Testis (tissue), 3 donors: ENCODE data around the gene SIX5. TPM values are rescaled to one million over a fixed set of nuclear protein-coding genes. Genes with fewer than 3 reads are reported as not detected.

ENCODE experiments used
- DNase-seq: peaks from one replicate; pipeline ENCODE4 v3.0.0-alpha.2; 2019
- H3K27ac ChIP-seq, 2 donors: fragments of 200-600 bp; sonication (generic); one replicate each; pipeline ENCODE4 v1.5.1; 2019
- H3K27me3 ChIP-seq: fragments of 200-600 bp; sonication (generic); one replicate; pipeline ENCODE4 v1.5.1; 2019
- H3K36me3 ChIP-seq: fragments of 200-600 bp; sonication (generic); one replicate; pipeline ENCODE4 v1.5.1; 2017; ENCODE audit warnings: low read depth; ENCODE audit errors: missing control alignments
- H3K4me1 ChIP-seq: fragments of 200-600 bp; sonication (generic); one replicate; pipeline ENCODE4 v1.5.1; 2019
- H3K4me3 ChIP-seq, 2 donors: fragments of 200-600 bp; sonication (generic); one replicate each; pipeline ENCODE4 v1.5.1; 2017 to 2019
- H3K9me3 ChIP-seq: fragments of 200-600 bp; sonication (generic); one replicate; pipeline ENCODE4 v1.5.1; 2017
- POLR2A ChIP-seq: fragments of 450-650 bp; IDR thresholded peaks from one replicate; pipeline ENCODE4 v1.6.1; 2017; ENCODE audit warnings: antibody characterized with exemption, mild to moderate bottlenecking, moderate library complexity
- WGBS, 2 donors: methylation state at CpG; one replicate each; pipeline ENCODE4 v1.1.5; 2018; 5-methylcytosine and 5-hydroxymethylcytosine counted together
- intact Hi-C: fragments of 100-400 bp; cut with DNase I; formaldehyde crosslinking; loops from one replicate; pipeline ENCODE4 v1.15.1; 2023; ENCODE audit warnings: low total_unique reads
- polyA plus RNA-seq: library from polyadenylated mRNA; stranded (reverse); fragments of 350-450 nt; fragmentation: Illumina TruSeq; extraction: RNeasy Lipid Tissue Mini Kit (QIAGEN cat#74804); gene quantifications from one replicate; pipeline ENCODE4 v1.2.3, GENCODE V29; 2014; ENCODE audit warnings: low read depth, low replicate concordance; ENCODE audit not compliant: insufficient read depth
- total RNA-seq, 2 donors: library from RNA; depleted of rRNA; stranded (reverse); fragments of >200 nt; gene quantifications; one replicate each; pipeline ENCODE4 v1.2.3, GENCODE V29; 2016
- TF ChIP-seq, protein P1 (sequence below), 3 experiments: fragments of 450-650 bp in 2 of 3; fragments of 200-600 bp in 1 of 3; sonication (generic) in 1 of 3; IDR thresholded peaks; one replicate each; pipeline ENCODE4 v1.5.1; 2016 to 2019; ENCODE audit warnings: antibody characterized with exemption in 3 of 3, mild to moderate bottlenecking in 2 of 3, moderate library complexity in 1 of 3

Gene SIX5
- total and polyA plus RNA-seq, 3 donors from 2014 or later, result 12.9 to 19.4 (median 16.1) TPM

DNA sequence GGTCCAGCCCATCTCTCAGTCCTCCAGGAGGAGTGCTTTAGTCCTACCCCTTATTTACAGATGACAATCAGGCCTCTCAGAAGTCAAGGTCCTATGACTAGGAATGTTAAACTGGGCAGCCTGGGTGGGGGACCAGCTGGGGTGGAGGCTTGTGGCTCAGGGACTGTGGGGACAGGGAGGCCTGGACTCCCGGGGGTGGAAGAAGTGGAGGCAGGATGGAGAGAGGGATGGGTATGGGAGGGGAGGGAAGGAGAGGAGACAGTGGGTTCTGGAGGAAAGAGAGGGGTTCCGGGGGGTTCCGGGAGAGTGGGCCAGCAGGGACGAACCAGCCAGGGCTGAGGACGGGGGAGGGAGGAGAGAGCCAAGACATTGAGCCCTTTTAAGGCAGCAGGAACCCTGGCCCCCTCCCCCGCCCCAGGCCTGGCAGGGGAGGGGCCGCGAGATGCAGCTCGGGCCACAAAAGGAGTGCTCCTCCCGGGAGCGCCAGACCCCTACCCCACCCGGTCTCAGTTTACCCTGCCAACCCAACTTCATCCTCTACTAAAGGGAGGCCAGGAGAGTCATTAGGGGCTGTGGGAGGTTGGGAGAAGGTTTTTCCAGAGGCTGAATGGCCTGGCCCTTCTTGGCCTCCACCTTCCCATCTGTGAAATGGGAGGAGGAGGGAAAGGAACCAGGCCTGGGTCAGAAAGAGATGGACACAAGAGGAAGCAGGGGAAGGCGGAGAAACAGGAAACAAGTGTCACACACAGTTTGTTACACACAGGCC is 11.6 kb upstream of the SIX5 start:
- Histone ChIP-seq H3K4me1 (peaks cover 29% of the 10 kb centered on the region), H3K4me3 (peak overlapping the region in 1 of 2 donors; percentile 60)
- WGBS, 2 donors, result 34 to 67% methylated on average over 7 to 13 of the region's 13 CpGs

DNA sequence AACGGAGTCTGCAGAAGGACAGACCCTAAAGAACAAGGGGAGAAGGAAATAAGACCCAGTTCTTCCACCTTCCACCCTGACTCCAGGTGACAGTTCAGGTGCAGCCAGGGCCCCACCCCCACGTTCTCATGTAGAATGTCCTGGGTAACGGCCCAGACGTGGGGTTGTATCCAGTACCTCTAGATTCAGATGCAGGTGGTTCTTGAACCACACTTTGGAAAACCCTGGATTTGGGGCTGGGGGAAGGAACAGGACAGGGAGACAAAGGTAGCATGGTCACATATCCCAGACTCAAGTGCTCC is 11.0 kb upstream of the SIX5 start:
- intact Hi-C loops, result no loop called here
- WGBS, 2 donors, result 48 to 63% methylated on average over 4 of the region's 4 CpGs
- H3K27ac ChIP-seq, result peak overlapping the region in 1 of 2 donors; percentile 89

More for the DNA sequence above, 11.6 kb upstream of the SIX5 start:
- no peak for TF ChIP-seq POLR2A
- TF ChIP-seq, protein P1, sequence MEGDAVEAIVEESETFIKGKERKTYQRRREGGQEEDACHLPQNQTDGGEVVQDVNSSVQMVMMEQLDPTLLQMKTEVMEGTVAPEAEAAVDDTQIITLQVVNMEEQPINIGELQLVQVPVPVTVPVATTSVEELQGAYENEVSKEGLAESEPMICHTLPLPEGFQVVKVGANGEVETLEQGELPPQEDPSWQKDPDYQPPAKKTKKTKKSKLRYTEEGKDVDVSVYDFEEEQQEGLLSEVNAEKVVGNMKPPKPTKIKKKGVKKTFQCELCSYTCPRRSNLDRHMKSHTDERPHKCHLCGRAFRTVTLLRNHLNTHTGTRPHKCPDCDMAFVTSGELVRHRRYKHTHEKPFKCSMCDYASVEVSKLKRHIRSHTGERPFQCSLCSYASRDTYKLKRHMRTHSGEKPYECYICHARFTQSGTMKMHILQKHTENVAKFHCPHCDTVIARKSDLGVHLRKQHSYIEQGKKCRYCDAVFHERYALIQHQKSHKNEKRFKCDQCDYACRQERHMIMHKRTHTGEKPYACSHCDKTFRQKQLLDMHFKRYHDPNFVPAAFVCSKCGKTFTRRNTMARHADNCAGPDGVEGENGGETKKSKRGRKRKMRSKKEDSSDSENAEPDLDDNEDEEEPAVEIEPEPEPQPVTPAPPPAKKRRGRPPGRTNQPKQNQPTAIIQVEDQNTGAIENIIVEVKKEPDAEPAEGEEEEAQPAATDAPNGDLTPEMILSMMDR (IDR thresholded peaks at IDR 0.05), result no peak
- no peak for DNase-seq
- Histone ChIP-seq H3K27ac (peak overlapping the region in 1 of 2 donors; percentile 89), H3K36me3 (no peaks in the 10 kb centered on the region), H3K9me3 (no peaks in the 10 kb centered on the region), H3K27me3 (no peaks in the 10 kb centered on the region)
- intact Hi-C loops, result no loop called here

DNA sequence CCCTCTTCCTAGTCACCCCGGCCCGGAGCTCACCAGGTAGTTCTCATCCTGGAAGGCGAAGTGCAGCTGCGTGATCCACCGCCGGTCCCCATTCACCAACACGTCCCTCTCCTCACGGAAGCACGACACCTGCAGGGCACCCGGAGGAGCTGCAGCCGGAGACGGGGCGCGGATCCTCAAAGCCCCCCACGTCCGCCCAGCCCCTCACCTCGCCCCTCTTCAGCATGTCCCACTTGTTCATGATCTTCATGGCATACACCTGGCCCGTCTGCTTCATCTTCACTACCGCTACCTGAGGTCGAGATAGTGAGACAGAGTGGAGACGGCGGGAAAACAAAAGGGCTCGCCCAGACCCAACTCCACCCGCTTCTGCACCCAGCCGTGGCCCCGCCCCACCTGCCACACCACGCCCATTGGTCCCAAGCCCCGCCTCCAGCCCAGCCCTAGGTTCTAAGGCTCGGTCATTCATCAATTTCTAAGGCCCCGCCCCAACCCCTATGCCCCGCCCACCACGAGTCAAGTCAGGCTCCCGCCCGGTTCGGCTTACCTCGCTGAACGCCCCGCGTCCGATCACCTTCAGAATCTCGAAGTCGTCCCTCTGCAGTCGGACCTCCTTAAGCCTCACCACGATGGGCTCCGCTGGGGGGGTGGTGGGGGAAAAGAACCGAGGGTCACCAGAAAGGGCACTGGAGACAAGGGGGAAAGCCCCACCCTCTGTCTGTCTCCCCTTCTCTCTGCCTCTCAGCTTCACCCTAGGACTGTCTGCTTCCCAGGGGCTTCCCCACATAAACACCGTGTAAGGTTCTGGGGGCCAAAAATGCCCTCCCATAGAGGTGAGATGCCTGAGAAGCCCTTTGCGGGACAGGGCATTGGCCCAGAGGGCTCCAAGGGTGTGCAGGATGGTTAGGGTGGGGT is 10.4 kb upstream of the SIX5 start:
- Histone ChIP-seq H3K27ac (peak overlapping the region in 1 of 2 donors; percentile 89), H3K4me3 (no peak overlapping the region), H3K36me3 (no peaks in the 10 kb centered on the region), H3K27me3 (no peaks in the 10 kb centered on the region), H3K4me1 (peaks cover 29% of the 10 kb centered on the region), H3K9me3 (no peaks in the 10 kb centered on the region)
- intact Hi-C loops, result loop anchor here (10.0 kb wide), 1 partner anchor 105 kb away; the partner anchor contains the start of gene IRF2BP1
- DNase-seq, result peak; percentile 88
- TF ChIP-seq, protein P1 (IDR thresholded peaks at IDR 0.05), result peak in 2 of 3 experiments; percentile 13 to 24
- TF ChIP-seq POLR2A, result no peak
- 40 to 42% methylated on average over 22 to 48 of the region's 48 CpGs for WGBS, 2 donors

More for the DNA sequence above, 11.0 kb upstream of the SIX5 start:
- no peaks in the 10 kb centered on the region for H3K36me3 ChIP-seq
- DNase-seq, result no peak
- no peak overlapping the region for H3K4me3 ChIP-seq
- H3K4me1 ChIP-seq, result peaks cover 29% of the 10 kb centered on the region
- no peaks in the 10 kb centered on the region for H3K9me3 ChIP-seq
- no peaks in the 10 kb centered on the region for H3K27me3 ChIP-seq
- no peak for TF ChIP-seq POLR2A
- TF ChIP-seq, protein P1 (IDR thresholded peaks at IDR 0.05), result no peak

DNA sequence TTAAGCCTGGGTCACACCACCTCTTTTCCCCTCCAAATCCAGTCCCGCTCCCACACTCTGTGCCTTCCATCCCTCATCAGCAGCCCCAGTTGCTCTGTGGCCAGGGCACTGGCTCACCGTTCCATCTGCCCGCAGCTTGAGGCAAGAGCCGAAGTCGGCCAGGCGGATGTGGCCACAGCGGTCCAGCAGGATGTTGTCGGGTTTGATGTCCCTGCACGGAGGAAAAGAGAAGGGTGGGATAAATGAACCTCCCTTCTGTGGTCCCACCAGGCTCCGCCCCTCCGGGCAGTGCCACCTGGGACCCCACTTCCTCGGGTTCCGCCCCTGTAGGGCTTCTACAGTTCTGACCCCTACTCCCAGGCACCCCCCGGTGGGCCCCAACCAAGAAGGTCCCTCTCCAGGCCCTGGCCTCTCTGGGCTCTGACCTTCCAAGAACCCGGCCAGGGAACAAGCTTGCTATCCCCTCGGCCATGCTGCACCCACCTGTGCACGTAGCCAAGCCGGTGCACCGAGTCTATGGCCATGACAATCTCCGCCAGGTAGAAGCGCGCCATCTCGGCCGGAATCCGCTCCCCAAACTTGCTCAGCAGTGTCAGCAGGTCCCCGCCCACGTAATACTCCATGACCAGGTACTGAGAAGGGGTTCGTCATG is 9.1 kb upstream of the SIX5 start:
- Histone ChIP-seq H3K36me3 (no peaks in the 10 kb centered on the region), H3K4me1 (peaks cover 21% of the 10 kb centered on the region), H3K27me3 (no peaks in the 10 kb centered on the region), H3K27ac (no peak overlapping the region), H3K9me3 (no peaks in the 10 kb centered on the region), H3K4me3 (no peak overlapping the region)
- WGBS, 2 donors, result 93 to 95% methylated on average over 9 to 28 of the region's 28 CpGs
- TF ChIP-seq, protein P1 (IDR thresholded peaks at IDR 0.05), result no peak
- no peak for TF ChIP-seq POLR2A
- no peak for DNase-seq
- intact Hi-C loops, result loop anchor here (10.0 kb wide), 1 partner anchor 107 kb away; the partner anchor contains the start of gene IRF2BP1
